Breast epithelium (tissue), 3 donors: ENCODE measurements around the gene TMEM220.

ENCODE experiments used
- POLR2A ChIP-seq: fragments of 450-650 bp; IDR thresholded peaks from one replicate; pipeline ENCODE4 v1.6.1; 2016; ENCODE audit warnings: antibody characterized with exemption, mild to moderate bottlenecking, moderate library complexity
- TF ChIP-seq, protein P1 (sequence below), 3 donors: fragments of 450-650 bp; IDR thresholded peaks; one replicate each; pipeline ENCODE4 v1.5.1; 2016 to 2017; ENCODE audit warnings: antibody characterized with exemption in 3 of 3, mild to moderate bottlenecking in 3 of 3, moderate library complexity in 3 of 3

DNA sequence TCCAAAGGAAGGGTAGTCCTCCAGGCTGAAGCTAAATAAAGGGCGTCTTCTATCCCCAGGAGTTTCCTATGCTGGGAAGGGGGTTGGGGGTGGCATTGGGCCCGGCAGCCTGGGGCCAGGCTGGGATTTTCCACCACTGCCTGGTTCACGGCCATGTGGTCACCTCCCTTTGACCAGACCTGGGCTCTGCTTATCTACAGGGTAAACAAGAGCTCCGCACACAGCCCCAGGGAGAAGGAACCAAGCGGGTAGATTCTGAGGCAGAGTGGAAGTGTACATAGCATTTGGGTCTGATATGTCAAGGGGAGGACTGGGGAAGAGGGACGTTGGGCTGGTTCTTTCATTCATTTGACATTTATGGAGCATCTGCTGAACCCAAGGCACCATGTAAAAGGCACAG lies 27.2 kb upstream of the TMEM220 start:
- TF ChIP-seq POLR2A = no peak
- TF ChIP-seq, protein P1, sequence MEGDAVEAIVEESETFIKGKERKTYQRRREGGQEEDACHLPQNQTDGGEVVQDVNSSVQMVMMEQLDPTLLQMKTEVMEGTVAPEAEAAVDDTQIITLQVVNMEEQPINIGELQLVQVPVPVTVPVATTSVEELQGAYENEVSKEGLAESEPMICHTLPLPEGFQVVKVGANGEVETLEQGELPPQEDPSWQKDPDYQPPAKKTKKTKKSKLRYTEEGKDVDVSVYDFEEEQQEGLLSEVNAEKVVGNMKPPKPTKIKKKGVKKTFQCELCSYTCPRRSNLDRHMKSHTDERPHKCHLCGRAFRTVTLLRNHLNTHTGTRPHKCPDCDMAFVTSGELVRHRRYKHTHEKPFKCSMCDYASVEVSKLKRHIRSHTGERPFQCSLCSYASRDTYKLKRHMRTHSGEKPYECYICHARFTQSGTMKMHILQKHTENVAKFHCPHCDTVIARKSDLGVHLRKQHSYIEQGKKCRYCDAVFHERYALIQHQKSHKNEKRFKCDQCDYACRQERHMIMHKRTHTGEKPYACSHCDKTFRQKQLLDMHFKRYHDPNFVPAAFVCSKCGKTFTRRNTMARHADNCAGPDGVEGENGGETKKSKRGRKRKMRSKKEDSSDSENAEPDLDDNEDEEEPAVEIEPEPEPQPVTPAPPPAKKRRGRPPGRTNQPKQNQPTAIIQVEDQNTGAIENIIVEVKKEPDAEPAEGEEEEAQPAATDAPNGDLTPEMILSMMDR (IDR thresholded peaks at IDR 0.05) = no peak
